Medulla oblongata (tissue), 1 donor: ENCODE results near the gene ARPC5.
"Not testable (repeated sequence)": the region's sequence is repeated elsewhere in the genome, so short reads cannot be mapped to it uniquely, and the experiment has no call there.

ENCODE experiments used
- DNase-seq: peaks from one replicate; pipeline ENCODE4 v3.0.0-alpha.2; 2015; ENCODE audit errors: extremely low spot score

Gene ARPC5

GRCh38 chr1:183635606-183636333 lies at the start of gene ARPC5:
Gene ARPC5 (minus strand): TSS chr1:183635783. CDS start chr1:183635659, 124 bp downstream.
- DNase-seq, result peak; percentile 99

- DNase-seq, result peak; percentile 58
Measured at GRCh38 chr1:183685112-183685713, 49.6 kb upstream of the ARPC5 start.

GRCh38 chr1:183679363-183679762 lies 43.8 kb upstream of the ARPC5 start:
- DNase-seq, result not testable (repeated sequence)

GRCh38 chr1:183678819-183679218 lies 43.2 kb upstream of the ARPC5 start:
- no peak for DNase-seq

- DNase-seq, result no peak
Measured at GRCh38 chr1:183676586-183677189, 41.1 kb upstream of the ARPC5 start.

- no peak for DNase-seq
Measured at GRCh38 chr1:183675883-183676585, 40.5 kb upstream of the ARPC5 start.

- no peak for DNase-seq
Measured at GRCh38 chr1:183675381-183675780, 39.8 kb upstream of the ARPC5 start.

- no peak for DNase-seq
Measured at GRCh38 chr1:183674886-183675285, 39.3 kb upstream of the ARPC5 start.

- peak; percentile 65 for DNase-seq
Measured at GRCh38 chr1:183674339-183674738, 38.8 kb upstream of the ARPC5 start.

- DNase-seq, result no peak
Measured at GRCh38 chr1:183673605-183674323, 38.2 kb upstream of the ARPC5 start.

- no peak for DNase-seq
Measured at GRCh38 chr1:183670169-183670568, 34.6 kb upstream of the ARPC5 start.

GRCh38 chr1:183656355-183656754 lies 20.8 kb upstream of the ARPC5 start:
- DNase-seq, result no peak

- peak; percentile 95 for DNase-seq
Measured at GRCh38 chr1:183655562-183656075, 20.0 kb upstream of the ARPC5 start.

- no peak for DNase-seq
Measured at GRCh38 chr1:183654706-183655105, 19.1 kb upstream of the ARPC5 start.

- DNase-seq, result no peak
Measured at GRCh38 chr1:183653876-183654451, 18.4 kb upstream of the ARPC5 start.

- DNase-seq, result no peak
Measured at GRCh38 chr1:183653462-183653794, 17.8 kb upstream of the ARPC5 start.

- no peak for DNase-seq
Measured at GRCh38 chr1:183652547-183653461, 17.2 kb upstream of the ARPC5 start, which contains the start of gene APOBEC4. Gene APOBEC4 (minus strand): TSS chr1:183653316. CDS start chr1:183648781, 4,535 bp downstream.

- no peak for DNase-seq
Measured at GRCh38 chr1:183652107-183652506, 16.5 kb upstream of the ARPC5 start.

GRCh38 chr1:183651612-183652011 lies 16.0 kb upstream of the ARPC5 start:
- DNase-seq, result no peak

GRCh38 chr1:183648042-183648441 lies 12.5 kb upstream of the ARPC5 start:
- no peak for DNase-seq
